Motor neuron (in vitro differentiated cells): ENCODE measurements around the gene SNX25. TPM values are rescaled to one million over a fixed set of nuclear protein-coding genes. Genes with fewer than 3 reads are reported as not detected.
"Not testable (repeated sequence)": the region's sequence is repeated elsewhere in the genome, so short reads cannot be mapped to it uniquely, and the experiment has no call there.

Source experiments
- ATAC-seq, 8 experiments: fragments of 200-7000 bp; cut with Tn5 transposase; replicated peaks in 6 of 8; 2 replicates each; pipeline ENCODE4 v1.8.0; 2021; ENCODE audit warnings: mild to moderate bottlenecking in 8 of 8, moderate library complexity in 8 of 8
- H3K27ac ChIP-seq, 2 donors: fragments of 250-450 bp; sonication (Bioruptor Pico); 2 replicates each; pipeline ENCODE4 v1.9.0; 2021; ENCODE audit warnings: antibody characterized with exemption in 2 of 2, mild to moderate bottlenecking in 2 of 2, moderate library complexity in 1 of 2
- H3K4me1 ChIP-seq, 2 donors: fragments of 250-450 bp; sonication (Bioruptor Pico); replicated peaks in 1 of 2; 2 replicates each; pipeline ENCODE4 v1.6.1; 2021; ENCODE audit warnings: antibody characterized with exemption in 2 of 2, mild to moderate bottlenecking in 2 of 2, moderate library complexity in 1 of 2
- H3K4me3 ChIP-seq, 5 donors: fragments of 250-450 bp; sonication (Bioruptor Pico); 2 replicates each; pipeline ENCODE4 v1.9.0; 2021; ENCODE audit warnings: antibody characterized with exemption in 5 of 5, mild to moderate bottlenecking in 5 of 5, moderate library complexity in 4 of 5
- WGBS, 10 experiments: fragments of 450-650 bp; shearing (Covaris generic); methylation state at CpG; one replicate each; pipeline ENCODE4 v1.0.0; 2022; 5-methylcytosine and 5-hydroxymethylcytosine counted together
- in situ Hi-C, 9 experiments: fragments of 400-800 bp; cut with MboI; loops; one replicate each; pipeline ENCODE4 v1.15.0; 2021; ENCODE audit warnings: low sequenced_read_pairs in 9 of 9, low pct_unique_long_range_greater_than_20kb in 2 of 9; ENCODE audit not compliant: unreplicated experiment in 9 of 9
- total RNA-seq, 8 experiments: library from RNA; unstranded; fragments of 300-600 nt; gene quantifications; 2 replicates each; pipeline versions ENCODE4 v1.2.3 to v1.2.4, GENCODE V29; 2022

Gene SNX25
- total RNA-seq, 8 experiments from 2014 or later: 13.1 to 55.4 (median 20.2) TPM

GRCh38 chr4:185243879-185244278, 34.5 kb downstream of the SNX25 start:
- Histone ChIP-seq H3K27ac (no peak overlapping the region), H3K4me3 (no peak overlapping the region), H3K4me1 (peaks cover 3 to 11% of the 10 kb centered on the region in 2 donors)
- no peak for ATAC-seq
- 87 to 100% (median 100%) methylated on average over 1 to 4 of the region's 4 CpGs; no CpG with 5 or more reads in 4 of the 10 experiments for WGBS, 10 experiments
- in situ Hi-C loops: no loop called here

- no peak for ATAC-seq
- in situ Hi-C loops: no loop called here
- Histone ChIP-seq H3K4me3 (no peak overlapping the region), H3K27ac (no peak overlapping the region), H3K4me1 (peaks cover 3 to 11% of the 10 kb centered on the region in 2 donors)
- 26 to 100% (median 72%) methylated on average over 1 to 4 of the region's 4 CpGs for WGBS, 10 experiments
Measured at GRCh38 chr4:185244763-185245162, 35.4 kb downstream of the SNX25 start.

- in situ Hi-C loops: no loop called here
- ATAC-seq: no peak
- no peak overlapping the region for H3K27ac ChIP-seq
- peaks cover 3 to 11% of the 10 kb centered on the region in 2 donors for H3K4me1 ChIP-seq
- WGBS, 10 experiments: 17 to 92% (median 71%) methylated on average over 1 of the region's 1 CpG
- H3K4me3 ChIP-seq: no peak overlapping the region
Measured at GRCh38 chr4:185246453-185246852, 37.1 kb downstream of the SNX25 start.

GRCh38 chr4:185247151-185247550, 37.8 kb downstream of the SNX25 start:
- Histone ChIP-seq H3K4me3 (no peak overlapping the region), H3K27ac (no peak overlapping the region), H3K4me1 (peaks cover 3 to 14% of the 10 kb centered on the region in 2 donors)
- 40 to 100% (median 90%) methylated on average over 1 of the region's 1 CpG; no CpG with 5 or more reads in 1 of the 10 experiments for WGBS, 10 experiments
- in situ Hi-C loops: no loop called here
- ATAC-seq: peak in 1 of 8 experiments; percentile 20

GRCh38 chr4:185248393-185249039, 39.1 kb downstream of the SNX25 start:
- ATAC-seq: peak in 3 of 8 experiments; percentile 59 to 87 (median 61)
- H3K27ac ChIP-seq: no peak overlapping the region
- H3K4me3 ChIP-seq: no peak overlapping the region
- WGBS, 10 experiments: 50 to 100% (median 73%) methylated on average over 1 to 2 of the region's 3 CpGs; no CpG with 5 or more reads in 5 of the 10 experiments
- in situ Hi-C loops: no loop called here
- peaks cover 3 to 15% of the 10 kb centered on the region in 2 donors for H3K4me1 ChIP-seq

GRCh38 chr4:185249105-185249504, 39.7 kb downstream of the SNX25 start:
- Histone ChIP-seq H3K4me1 (peaks cover 3 to 15% of the 10 kb centered on the region in 2 donors), H3K4me3 (no peak overlapping the region), H3K27ac (no peak overlapping the region)
- 50 to 100% (median 83%) methylated on average over 1 to 2 of the region's 2 CpGs; no CpG with 5 or more reads in 4 of the 10 experiments for WGBS, 10 experiments
- in situ Hi-C loops: no loop called here
- ATAC-seq: no peak

GRCh38 chr4:185254434-185254833, 45.0 kb downstream of the SNX25 start:
- Histone ChIP-seq H3K4me1 (peaks cover 4 to 6% of the 10 kb centered on the region in 2 donors), H3K27ac (no peak overlapping the region), H3K4me3 (no peak overlapping the region)
- WGBS, 10 experiments: 84 to 100% (median 92%) methylated on average over 1 to 5 of the region's 5 CpGs; no CpG with 5 or more reads in 1 of the 10 experiments
- ATAC-seq: no peak
- in situ Hi-C loops: no loop called here

- WGBS, 10 experiments: 62 to 84% (median 75%) methylated on average over 2 to 3 of the region's 3 CpGs; no CpG with 5 or more reads in 1 of the 10 experiments
- Histone ChIP-seq H3K27ac (no peak overlapping the region), H3K4me1 (peaks cover 4 to 6% of the 10 kb centered on the region in 2 donors), H3K4me3 (no peak overlapping the region)
- ATAC-seq: no peak
- in situ Hi-C loops: no loop called here
Measured at GRCh38 chr4:185255868-185256267, 46.5 kb downstream of the SNX25 start.

- Histone ChIP-seq H3K27ac (no peak overlapping the region), H3K4me1 (peaks cover 4 to 6% of the 10 kb centered on the region in 2 donors), H3K4me3 (no peak overlapping the region)
- in situ Hi-C loops: no loop called here
- 13 to 100% (median 86%) methylated on average over 1 to 3 of the region's 3 CpGs; no CpG with 5 or more reads in 3 of the 10 experiments for WGBS, 10 experiments
- peak in 2 of 8 experiments; percentile 68 to 84 for ATAC-seq
Measured at GRCh38 chr4:185256446-185256845, 47.0 kb downstream of the SNX25 start.

- no peak for ATAC-seq
- peaks cover 8 to 9% of the 10 kb centered on the region in 2 donors for H3K4me1 ChIP-seq
- no peak overlapping the region for H3K27ac ChIP-seq
- in situ Hi-C loops: no loop called here
- no peak overlapping the region for H3K4me3 ChIP-seq
- WGBS, 10 experiments: 75 to 100% (median 88%) methylated on average over 1 to 3 of the region's 3 CpGs
Measured at GRCh38 chr4:185257086-185257485, 47.7 kb downstream of the SNX25 start.

- Histone ChIP-seq H3K4me3 (no peak overlapping the region), H3K4me1 (peaks cover 10 to 11% of the 10 kb centered on the region in 2 donors), H3K27ac (no peak overlapping the region)
- no peak for ATAC-seq
- in situ Hi-C loops: no loop called here
- 80 to 100% (median 100%) methylated on average over 1 of the region's 1 CpG; no CpG with 5 or more reads in 1 of the 10 experiments for WGBS, 10 experiments
Measured at GRCh38 chr4:185257694-185258093, 48.3 kb downstream of the SNX25 start.

GRCh38 chr4:185258741-185259140, 49.3 kb downstream of the SNX25 start:
- H3K4me3 ChIP-seq, in situ Hi-C loops, H3K27ac ChIP-seq: not testable (repeated sequence)
- peaks cover 10 to 11% of the 10 kb centered on the region in 2 donors for H3K4me1 ChIP-seq
- WGBS, 10 experiments: 0 to 100% (median 68%) methylated on average over 1 to 2 of the region's 2 CpGs; no CpG with 5 or more reads in 3 of the 10 experiments
- ATAC-seq: peak in 3 of 8 experiments; percentile 84 to 94 (median 93)

GRCh38 chr4:185259719-185260118, 50.3 kb downstream of the SNX25 start:
- no peak overlapping the region for H3K27ac ChIP-seq
- in situ Hi-C loops: no loop called here
- ATAC-seq: no peak

More at GRCh38 chr4:185259719-185260118, 50.3 kb downstream of the SNX25 start:
- peaks cover 10 to 11% of the 10 kb centered on the region in 2 donors for H3K4me1 ChIP-seq
- WGBS, 10 experiments: 67 to 100% (median 84%) methylated on average over 1 to 8 of the region's 8 CpGs; no CpG with 5 or more reads in 1 of the 10 experiments
- H3K4me3 ChIP-seq: no peak overlapping the region
